HepG2 (cell line): ENCODE results near the gene TFPI. TPM values are rescaled to one million over a fixed set of nuclear protein-coding genes. Genes with fewer than 3 reads are reported as not detected.

Experiments
- AGO2 ChIP-seq: fragments of 200-400 bp; formaldehyde crosslinking; optimal IDR thresholded peaks from 2 replicates; pipeline ENCODE3; 2017; ENCODE audit warnings: mild to moderate bottlenecking, low read depth, low read length, moderate library complexity
- ATF7 ChIP-seq, 2 experiments: fragments of 450-650 bp in 1 of 2; sonication (generic) in 1 of 2; formaldehyde crosslinking in 1 of 2; IDR thresholded peaks; 2 replicates each; pipeline versions ENCODE4 v1.4.0 to v1.6.1; 2016 to 2020; ENCODE audit warnings: antibody characterized with exemption in 1 of 2, mild to moderate bottlenecking in 1 of 2, missing genetic modification reagents in 1 of 2
- EHMT2 ChIP-seq: fragments of 200-600 bp; sonication (generic); IDR thresholded peaks from 2 replicates; pipeline ENCODE4 v1.7.0; 2017; ENCODE audit warnings: antibody characterized with exemption, low read depth, low read length, borderline replicate concordance
- EZH2 ChIP-seq: conservative IDR thresholded peaks from 2 replicates; pipeline ENCODE4 v1.6.1; 2012; ENCODE audit warnings: mild to moderate bottlenecking, low read depth, low read length, moderate library complexity
- FOXO1 ChIP-seq: sonication (generic); formaldehyde crosslinking; IDR thresholded peaks from 2 replicates; pipeline ENCODE4 v1.4.0; 2020; ENCODE audit warnings: missing genetic modification reagents
- FOXP1 ChIP-seq, 2 experiments: fragments of 450-650 bp in 1 of 2; IDR thresholded peaks; 2 replicates each; pipeline ENCODE4 v1.6.1; 2017 to 2018; ENCODE audit warnings: antibody characterized with exemption in 1 of 2
- GABPA ChIP-seq, 2 experiments: IDR thresholded peaks; 2 replicates each; pipeline ENCODE4 v1.6.1; 2011 to 2016; ENCODE audit warnings: low read depth in 2 of 2, low read length in 1 of 2, missing biosample characterization in 1 of 2, missing genetic modification characterization in 1 of 2
- HDAC1 ChIP-seq: sonication (generic); formaldehyde crosslinking; IDR thresholded peaks from 2 replicates; pipeline ENCODE4 v1.5.1; 2020; ENCODE audit warnings: mild to moderate bottlenecking, missing genetic modification reagents
- NFKBIZ ChIP-seq: IDR thresholded peaks from 2 replicates; pipeline ENCODE4 v1.6.1; 2018; ENCODE audit warnings: missing genetic modification reagents, missing compliant biosample characterization
- PHF20 ChIP-seq: sonication (generic); formaldehyde crosslinking; IDR thresholded peaks from 2 replicates; pipeline ENCODE4 v1.5.0; 2020; ENCODE audit warnings: mild to moderate bottlenecking, missing genetic modification reagents
- PPARG ChIP-seq: conservative IDR thresholded peaks from 2 replicates; pipeline ENCODE4 v1.6.1; 2016; ENCODE audit warnings: missing biosample characterization, missing genetic modification reagents
- PRMT3 ChIP-seq: sonication (generic); formaldehyde crosslinking; IDR thresholded peaks from 2 replicates; pipeline ENCODE4 v1.8.1; 2022; ENCODE audit warnings: low read depth, mild to moderate bottlenecking, moderate library complexity, missing genetic modification reagents, borderline replicate concordance
- SMARCE1 ChIP-seq: fragments of 450-650 bp; IDR thresholded peaks from 2 replicates; pipeline ENCODE4 v1.6.1; 2017; ENCODE audit warnings: borderline replicate concordance
- TCF12 ChIP-seq, 2 experiments: fragments of 450-650 bp in 1 of 2; sonication (generic) in 1 of 2; formaldehyde crosslinking in 1 of 2; IDR thresholded peaks; 2 replicates each; pipeline versions ENCODE4 v1.6.1 to v1.8.0; 2017 to 2022; ENCODE audit warnings: antibody characterized with exemption in 1 of 2, mild to moderate bottlenecking in 1 of 2, missing genetic modification reagents in 1 of 2, moderate library complexity in 1 of 2
- ZNF143 ChIP-seq: sonication (generic); formaldehyde crosslinking; IDR thresholded peaks from 2 replicates; pipeline ENCODE4 v1.4.0; 2020; ENCODE audit warnings: missing genetic modification reagents
- ZNF446 ChIP-seq: sonication (generic); formaldehyde crosslinking; IDR thresholded peaks from 2 replicates; pipeline ENCODE4 v1.5.0; 2020; ENCODE audit warnings: mild to moderate bottlenecking, missing genetic modification reagents
- ZNF564 ChIP-seq: sonication (generic); formaldehyde crosslinking; IDR thresholded peaks from 2 replicates; pipeline ENCODE4 v1.8.1; 2023; ENCODE audit warnings: mild to moderate bottlenecking, missing genetic modification reagents
- ZNF674 ChIP-seq: sonication (generic); formaldehyde crosslinking; IDR thresholded peaks from 2 replicates; pipeline ENCODE4 v1.5.0; 2020; ENCODE audit warnings: low read depth, mild to moderate bottlenecking, missing genetic modification reagents
- polyA plus RNA-seq, 8 experiments: library from polyadenylated mRNA; depleted of rRNA in 3 of 8; stranded (reverse) in 7 of 8; unstranded in 1 of 8; fragments of >200 nt; fragmentation: Illumina TruSeq in 4 of 8; extraction: Trizol in 4 of 8; gene quantifications; 2 replicates each; pipeline versions ENCODE4 v1.2.1 to v1.2.3, GENCODE V29; 2011 to 2016; ENCODE audit warnings: low read depth in 4 of 8, missing spikeins in 1 of 8, mixed read lengths in 1 of 8; ENCODE audit not compliant: insufficient read depth in 1 of 8
- total RNA-seq, 5 experiments: library from RNA; depleted of rRNA; stranded (reverse); fragments of >200 nt; fragmentation: Illumina TruSeq; extraction: Trizol; gene quantifications; 2 replicates each; pipeline ENCODE4 v1.2.3, GENCODE V29; 2016; ENCODE audit warnings: low read depth in 1 of 5
- TF ChIP-seq, protein P1 (sequence below): sonication (generic); formaldehyde crosslinking; IDR thresholded peaks from 2 replicates; pipeline ENCODE4; 2020; ENCODE audit warnings: missing genetic modification reagents, mild to moderate bottlenecking, borderline replicate concordance
- TF ChIP-seq, protein P2 (sequence below): sonication (generic); formaldehyde crosslinking; IDR thresholded peaks from 2 replicates; pipeline ENCODE4 v1.4.0; 2020; ENCODE audit warnings: missing genetic modification reagents
- TF ChIP-seq, protein P3 (sequence below): sonication (generic); formaldehyde crosslinking; IDR thresholded peaks from 2 replicates; pipeline ENCODE4 v1.5.0; 2020; ENCODE audit warnings: missing genetic modification reagents, mild to moderate bottlenecking, borderline replicate concordance
- TF ChIP-seq, protein P4 (sequence below): sonication (generic); formaldehyde crosslinking; IDR thresholded peaks from 2 replicates; pipeline ENCODE4 v1.5.0; 2020; ENCODE audit warnings: missing genetic modification reagents
- TF ChIP-seq, protein P5 (sequence below): sonication (generic); formaldehyde crosslinking; IDR thresholded peaks from 2 replicates; pipeline ENCODE4 v1.5.0; 2020; ENCODE audit warnings: missing genetic modification reagents, mild to moderate bottlenecking, borderline replicate concordance

The TFPI gene
- total and polyA plus RNA-seq, 2 of the 13 experiments (the other 11 are each of a cell fraction or from before 2014, with no cell fraction given): 301 to 436 TPM

DNA sequence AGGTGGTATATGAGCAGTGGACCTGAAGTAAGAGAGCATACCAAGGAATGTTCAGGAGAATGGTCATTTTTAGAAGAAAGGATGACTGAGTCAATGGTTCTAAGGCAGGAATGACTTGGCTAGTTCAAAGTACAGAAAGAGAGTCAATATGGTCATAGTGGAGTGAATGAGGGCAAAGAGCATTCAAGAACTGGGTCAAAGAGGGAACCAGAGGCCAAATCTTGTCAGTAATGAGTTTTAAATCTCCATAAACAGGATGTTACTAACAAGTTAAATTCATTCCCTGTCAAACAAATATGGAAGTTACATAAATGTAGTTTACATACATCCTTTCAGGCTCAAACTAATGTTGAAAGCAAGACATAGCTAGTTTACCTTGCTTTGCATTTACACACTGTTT is 122.3 kb downstream of the TFPI start (continued):
- TF ChIP-seq, protein P1, sequence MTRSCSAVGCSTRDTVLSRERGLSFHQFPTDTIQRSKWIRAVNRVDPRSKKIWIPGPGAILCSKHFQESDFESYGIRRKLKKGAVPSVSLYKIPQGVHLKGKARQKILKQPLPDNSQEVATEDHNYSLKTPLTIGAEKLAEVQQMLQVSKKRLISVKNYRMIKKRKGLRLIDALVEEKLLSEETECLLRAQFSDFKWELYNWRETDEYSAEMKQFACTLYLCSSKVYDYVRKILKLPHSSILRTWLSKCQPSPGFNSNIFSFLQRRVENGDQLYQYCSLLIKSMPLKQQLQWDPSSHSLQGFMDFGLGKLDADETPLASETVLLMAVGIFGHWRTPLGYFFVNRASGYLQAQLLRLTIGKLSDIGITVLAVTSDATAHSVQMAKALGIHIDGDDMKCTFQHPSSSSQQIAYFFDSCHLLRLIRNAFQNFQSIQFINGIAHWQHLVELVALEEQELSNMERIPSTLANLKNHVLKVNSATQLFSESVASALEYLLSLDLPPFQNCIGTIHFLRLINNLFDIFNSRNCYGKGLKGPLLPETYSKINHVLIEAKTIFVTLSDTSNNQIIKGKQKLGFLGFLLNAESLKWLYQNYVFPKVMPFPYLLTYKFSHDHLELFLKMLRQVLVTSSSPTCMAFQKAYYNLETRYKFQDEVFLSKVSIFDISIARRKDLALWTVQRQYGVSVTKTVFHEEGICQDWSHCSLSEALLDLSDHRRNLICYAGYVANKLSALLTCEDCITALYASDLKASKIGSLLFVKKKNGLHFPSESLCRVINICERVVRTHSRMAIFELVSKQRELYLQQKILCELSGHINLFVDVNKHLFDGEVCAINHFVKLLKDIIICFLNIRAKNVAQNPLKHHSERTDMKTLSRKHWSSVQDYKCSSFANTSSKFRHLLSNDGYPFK (CRISPR knock-in tag): no peak
- TF ChIP-seq, protein P2, sequence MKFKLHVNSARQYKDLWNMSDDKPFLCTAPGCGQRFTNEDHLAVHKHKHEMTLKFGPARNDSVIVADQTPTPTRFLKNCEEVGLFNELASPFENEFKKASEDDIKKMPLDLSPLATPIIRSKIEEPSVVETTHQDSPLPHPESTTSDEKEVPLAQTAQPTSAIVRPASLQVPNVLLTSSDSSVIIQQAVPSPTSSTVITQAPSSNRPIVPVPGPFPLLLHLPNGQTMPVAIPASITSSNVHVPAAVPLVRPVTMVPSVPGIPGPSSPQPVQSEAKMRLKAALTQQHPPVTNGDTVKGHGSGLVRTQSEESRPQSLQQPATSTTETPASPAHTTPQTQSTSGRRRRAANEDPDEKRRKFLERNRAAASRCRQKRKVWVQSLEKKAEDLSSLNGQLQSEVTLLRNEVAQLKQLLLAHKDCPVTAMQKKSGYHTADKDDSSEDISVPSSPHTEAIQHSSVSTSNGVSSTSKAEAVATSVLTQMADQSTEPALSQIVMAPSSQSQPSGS (CRISPR knock-in tag): no peak
- TF ChIP-seq NFKBIZ (no peak), HDAC1 (CRISPR knock-in tag) (0 out of 2 replicates have a peak, but pooled peaks have one; percentile 24), TCF12 (IDR thresholded peaks at IDR 0.05) (no peak), TCF12 (CRISPR knock-in tag; IDR thresholded peaks at IDR 0.05) (no peak), ZNF446 (CRISPR knock-in tag) (no peak), ZNF674 (CRISPR knock-in tag) (no peak), ZNF564 (no peak), PPARG (CRISPR knock-in tag) (peak; percentile 94), AGO2 (no peak), FOXO1 (CRISPR knock-in tag) (no peak; the same call in 1 of the 2 replicates), EZH2 (no peak), ZNF143 (CRISPR knock-in tag) (no peak), EHMT2 (peak; percentile 49; the same call in 1 of the 2 replicates), PRMT3 (no peak), SMARCE1 (no peak), FOXP1 (IDR thresholded peaks at IDR 0.05) (no peak), FOXP1 (CRISPR knock-in tag; IDR thresholded peaks at IDR 0.05) (peak; percentile 67), GABPA (IDR thresholded peaks at IDR 0.05; ENCODE audit: low read depth, low read length) (no peak), GABPA (CRISPR knock-in tag; IDR thresholded peaks at IDR 0.05; ENCODE audit: low read depth) (peak; percentile 55), PHF20 (no peak), ATF7 (IDR thresholded peaks at IDR 0.05) (no peak), ATF7 (CRISPR knock-in tag; IDR thresholded peaks at IDR 0.05) (no peak)
- TF ChIP-seq, protein P3, sequence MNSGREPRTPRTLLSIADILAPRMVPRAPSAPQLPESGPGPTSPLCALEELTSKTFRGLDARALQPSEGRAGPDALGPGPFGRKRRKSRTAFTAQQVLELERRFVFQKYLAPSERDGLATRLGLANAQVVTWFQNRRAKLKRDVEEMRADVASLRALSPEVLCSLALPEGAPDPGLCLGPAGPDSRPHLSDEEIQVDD (CRISPR knock-in tag): no peak
- TF ChIP-seq, protein P4, sequence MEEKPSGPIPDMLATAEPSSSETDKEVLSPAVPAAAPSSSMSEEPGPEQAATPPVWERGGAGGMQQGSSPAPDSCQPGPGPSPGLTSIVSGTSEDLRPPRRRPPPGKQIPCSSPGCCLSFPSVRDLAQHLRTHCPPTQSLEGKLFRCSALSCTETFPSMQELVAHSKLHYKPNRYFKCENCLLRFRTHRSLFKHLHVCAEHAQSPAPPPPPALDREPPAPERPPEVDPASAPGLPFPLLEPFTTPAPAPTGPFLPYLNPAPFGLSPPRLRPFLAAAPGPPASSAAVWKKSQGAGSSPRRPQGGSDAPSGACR (CRISPR knock-in tag): no peak
- TF ChIP-seq, protein P5, sequence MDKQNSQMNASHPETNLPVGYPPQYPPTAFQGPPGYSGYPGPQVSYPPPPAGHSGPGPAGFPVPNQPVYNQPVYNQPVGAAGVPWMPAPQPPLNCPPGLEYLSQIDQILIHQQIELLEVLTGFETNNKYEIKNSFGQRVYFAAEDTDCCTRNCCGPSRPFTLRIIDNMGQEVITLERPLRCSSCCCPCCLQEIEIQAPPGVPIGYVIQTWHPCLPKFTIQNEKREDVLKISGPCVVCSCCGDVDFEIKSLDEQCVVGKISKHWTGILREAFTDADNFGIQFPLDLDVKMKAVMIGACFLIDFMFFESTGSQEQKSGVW (CRISPR knock-in tag): no peak
